ENCODE data around the gene ETS2.

ETS2 gene

GRCh38 chr21:38861989-38862683 lies 56.4 kb downstream of the ETS2 start:
- DNase-seq = no peak

- DNase-seq = no peak
Observed at GRCh38 chr21:38863291-38863690, 57.6 kb downstream of the ETS2 start.

- DNase-seq = no peak
Observed at GRCh38 chr21:38863843-38864363, 58.2 kb downstream of the ETS2 start.

GRCh38 chr21:38864964-38865363 lies 59.2 kb downstream of the ETS2 start:
- DNase-seq = no peak

- no peak for DNase-seq
Observed at GRCh38 chr21:38869196-38869595, 63.5 kb downstream of the ETS2 start.

- DNase-seq = no peak
Observed at GRCh38 chr21:38869946-38870345, 64.2 kb downstream of the ETS2 start.
